Stimulated activated CD8-positive, alpha-beta memory T cell treated with anti-CD3 and anti-CD28 coated beads, Interleukin-4, amount 100 ng/mL, for 4 hours (primary cell): ENCODE results near the gene PTPRT.

Experiments used
- DNase-seq, 2 donors: peaks; one replicate each; pipeline ENCODE4 v3.0.0-alpha.2; 2020; ENCODE audit warnings: low read depth in 2 of 2, low spot score in 1 of 2

PTPRT gene

GRCh38 chr20:43189554-43190331, at the start of gene PTPRT:
Gene PTPRT, minus strand, starts transcription at chr20:43189906. Its CDS starts 173 bp downstream, at chr20:43189733.
- no peak for DNase-seq

GRCh38 chr20:43238833-43239232, 49.1 kb upstream of the PTPRT start:
- no peak for DNase-seq

- DNase-seq = no peak
Measured at GRCh38 chr20:43238266-43238665, 48.6 kb upstream of the PTPRT start.

GRCh38 chr20:43237651-43238168, 48.0 kb upstream of the PTPRT start:
- DNase-seq = no peak

- DNase-seq = no peak
Measured at GRCh38 chr20:43235998-43236397, 46.3 kb upstream of the PTPRT start.

GRCh38 chr20:43231829-43232228, 42.1 kb upstream of the PTPRT start:
- DNase-seq = no peak

- DNase-seq = no peak
Measured at GRCh38 chr20:43229696-43230095, 40.0 kb upstream of the PTPRT start.

- no peak for DNase-seq
Measured at GRCh38 chr20:43220612-43221011, 30.9 kb upstream of the PTPRT start.

- DNase-seq = no peak
Measured at GRCh38 chr20:43210901-43211300, 21.2 kb upstream of the PTPRT start.

- no peak for DNase-seq
Measured at GRCh38 chr20:43209831-43210230, 20.1 kb upstream of the PTPRT start.

GRCh38 chr20:43205699-43206098, 16.0 kb upstream of the PTPRT start:
- no peak for DNase-seq

- DNase-seq = no peak
Measured at GRCh38 chr20:43202100-43202499, 12.4 kb upstream of the PTPRT start.

- DNase-seq = no peak
Measured at GRCh38 chr20:43198607-43199006, 8.9 kb upstream of the PTPRT start.

GRCh38 chr20:43196243-43196642, 6.5 kb upstream of the PTPRT start:
- no peak for DNase-seq

- no peak for DNase-seq
Measured at GRCh38 chr20:43194137-43194536, 4.4 kb upstream of the PTPRT start.

- DNase-seq = no peak
Measured at GRCh38 chr20:43193443-43193842, 3.7 kb upstream of the PTPRT start.

GRCh38 chr20:43191946-43192863, 2.5 kb upstream of the PTPRT start:
- DNase-seq = no peak

GRCh38 chr20:43191143-43191542, 1.4 kb upstream of the PTPRT start:
- no peak for DNase-seq

GRCh38 chr20:43190332-43190953, 737 bp upstream of the PTPRT start:
- DNase-seq = no peak

- no peak for DNase-seq
Measured at GRCh38 chr20:43188861-43189553, 699 bp downstream of the PTPRT start.

- no peak for DNase-seq
Measured at GRCh38 chr20:43188234-43188653, 1.5 kb downstream of the PTPRT start.
